B cell (primary cell): ENCODE results near the gene USP17L28.
"Not testable (repeated sequence)": the region's sequence is repeated elsewhere in the genome, so short reads cannot be mapped to it uniquely, and the experiment has no call there.

Experiments used
- EZH2 ChIP-seq: IDR thresholded peaks from 2 replicates; pipeline ENCODE4 v1.6.1; 2012; ENCODE audit warnings: borderline replicate concordance, low read depth, mild to moderate bottlenecking, moderate library complexity, low read length; ENCODE audit not compliant: insufficient read depth, poor library complexity, severe bottlenecking
- TF ChIP-seq, protein P1 (sequence below): fragments of 200-600 bp; IDR thresholded peaks from one replicate; pipeline ENCODE4 v1.8.0; 2022; ENCODE audit warnings: antibody characterized with exemption, mild to moderate bottlenecking

DNA sequence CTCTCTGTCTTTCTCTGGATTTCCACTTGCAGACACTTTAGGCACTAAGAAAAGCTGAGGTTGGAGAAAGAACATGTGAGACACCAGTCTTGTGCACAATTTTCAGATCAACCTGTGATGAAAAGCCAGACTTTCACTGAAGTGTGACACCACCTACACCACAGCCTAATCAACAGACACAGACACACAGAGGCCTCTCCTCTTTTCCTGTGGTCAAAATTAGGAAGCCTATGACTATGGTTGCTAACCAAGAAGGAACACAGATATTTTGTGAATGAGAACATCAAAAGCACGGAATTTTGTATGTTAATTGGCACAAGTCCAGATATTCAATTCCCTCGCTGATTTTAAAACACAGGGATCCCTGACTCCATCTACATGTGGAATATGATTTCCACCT lies 40.3 kb downstream of the USP17L28 start:
- TF ChIP-seq, protein P1, sequence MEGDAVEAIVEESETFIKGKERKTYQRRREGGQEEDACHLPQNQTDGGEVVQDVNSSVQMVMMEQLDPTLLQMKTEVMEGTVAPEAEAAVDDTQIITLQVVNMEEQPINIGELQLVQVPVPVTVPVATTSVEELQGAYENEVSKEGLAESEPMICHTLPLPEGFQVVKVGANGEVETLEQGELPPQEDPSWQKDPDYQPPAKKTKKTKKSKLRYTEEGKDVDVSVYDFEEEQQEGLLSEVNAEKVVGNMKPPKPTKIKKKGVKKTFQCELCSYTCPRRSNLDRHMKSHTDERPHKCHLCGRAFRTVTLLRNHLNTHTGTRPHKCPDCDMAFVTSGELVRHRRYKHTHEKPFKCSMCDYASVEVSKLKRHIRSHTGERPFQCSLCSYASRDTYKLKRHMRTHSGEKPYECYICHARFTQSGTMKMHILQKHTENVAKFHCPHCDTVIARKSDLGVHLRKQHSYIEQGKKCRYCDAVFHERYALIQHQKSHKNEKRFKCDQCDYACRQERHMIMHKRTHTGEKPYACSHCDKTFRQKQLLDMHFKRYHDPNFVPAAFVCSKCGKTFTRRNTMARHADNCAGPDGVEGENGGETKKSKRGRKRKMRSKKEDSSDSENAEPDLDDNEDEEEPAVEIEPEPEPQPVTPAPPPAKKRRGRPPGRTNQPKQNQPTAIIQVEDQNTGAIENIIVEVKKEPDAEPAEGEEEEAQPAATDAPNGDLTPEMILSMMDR, result not testable (repeated sequence)
- TF ChIP-seq EZH2, result not testable (repeated sequence)
